ENCODE results near the gene RHCE. TPM values are rescaled to one million over a fixed set of nuclear protein-coding genes. Genes with fewer than 3 reads are reported as not detected.
"Not testable (repeated sequence)": the region's sequence is repeated elsewhere in the genome, so short reads cannot be mapped to it uniquely, and the experiment has no call there.

Gene RHCE
- total RNA-seq, 2 experiments from 2014 or later = 0.17 TPM; not detected in 1

GRCh38 chr1:25409641-25410427 is 10.8 kb downstream of the RHCE start:
- POLR2A ChIA-PET; H3K4me3 Mint-ChIP-seq; CTCF ChIA-PET; H3K27ac Mint-ChIP-seq; H3K36me3 Mint-ChIP-seq (ENCODE audit: low read depth); H3K9me3 Mint-ChIP-seq; H3K4me1 Mint-ChIP-seq; DNase-seq; H3K27me3 Mint-ChIP-seq: not testable (repeated sequence)

DNA sequence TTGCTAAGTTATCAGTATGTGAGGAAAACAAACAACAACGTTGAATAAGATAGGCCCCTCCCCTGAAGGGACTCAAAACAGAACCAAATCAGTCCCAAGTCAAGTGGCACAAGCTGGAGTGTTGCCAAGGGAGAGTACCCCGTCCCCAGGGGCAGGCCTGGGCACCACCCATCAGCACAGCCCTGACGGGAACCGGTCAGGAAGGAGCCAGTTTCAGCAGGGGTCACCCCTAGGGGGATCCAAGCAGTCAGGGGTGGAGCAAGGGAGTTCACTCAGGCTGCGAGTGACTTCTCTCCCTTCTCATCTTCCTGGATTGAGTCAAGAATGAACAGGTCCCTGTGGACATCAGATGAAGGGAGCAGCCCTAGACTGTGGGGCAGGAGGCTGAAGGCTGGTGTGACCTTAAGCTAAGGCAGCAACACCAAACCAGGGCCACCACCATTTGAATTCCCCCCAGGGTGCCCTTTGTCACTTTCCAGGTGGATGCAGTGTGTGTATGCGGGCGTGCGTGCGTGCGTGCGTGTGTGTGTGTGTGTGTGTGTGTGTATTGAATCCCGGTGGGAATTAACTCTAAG is 14.8 kb downstream of the RHCE start:
- DNase-seq; H3K4me1 Mint-ChIP-seq; H3K36me3 Mint-ChIP-seq (ENCODE audit: low read depth); H3K4me3 Mint-ChIP-seq; POLR2A ChIA-PET; H3K27me3 Mint-ChIP-seq; H3K9me3 Mint-ChIP-seq; H3K27ac Mint-ChIP-seq: not testable (repeated sequence)
- CTCF ChIA-PET = interaction anchor here (0.6 kb wide), 1 partner anchor 400 kb away, joined by 3 read pairs; no protein-coding TSS in a partner anchor

- H3K27me3 Mint-ChIP-seq = peaks cover 13% of the 10 kb centered on the region
- POLR2A ChIA-PET; H3K36me3 Mint-ChIP-seq (ENCODE audit: low read depth); H3K9me3 Mint-ChIP-seq; H3K4me1 Mint-ChIP-seq; H3K27ac Mint-ChIP-seq; CTCF ChIA-PET; H3K4me3 Mint-ChIP-seq: not testable (repeated sequence)
- DNase-seq = peak; percentile 30
Measured at GRCh38 chr1:25402947-25403803, 17.4 kb downstream of the RHCE start.

- H3K27ac Mint-ChIP-seq; DNase-seq; POLR2A ChIA-PET; H3K4me3 Mint-ChIP-seq; CTCF ChIA-PET; H3K9me3 Mint-ChIP-seq; H3K4me1 Mint-ChIP-seq; H3K36me3 Mint-ChIP-seq (ENCODE audit: low read depth): not testable (repeated sequence)
- H3K27me3 Mint-ChIP-seq = peaks cover 19% of the 10 kb centered on the region
Measured at GRCh38 chr1:25398079-25398478, 22.5 kb downstream of the RHCE start.

DNA sequence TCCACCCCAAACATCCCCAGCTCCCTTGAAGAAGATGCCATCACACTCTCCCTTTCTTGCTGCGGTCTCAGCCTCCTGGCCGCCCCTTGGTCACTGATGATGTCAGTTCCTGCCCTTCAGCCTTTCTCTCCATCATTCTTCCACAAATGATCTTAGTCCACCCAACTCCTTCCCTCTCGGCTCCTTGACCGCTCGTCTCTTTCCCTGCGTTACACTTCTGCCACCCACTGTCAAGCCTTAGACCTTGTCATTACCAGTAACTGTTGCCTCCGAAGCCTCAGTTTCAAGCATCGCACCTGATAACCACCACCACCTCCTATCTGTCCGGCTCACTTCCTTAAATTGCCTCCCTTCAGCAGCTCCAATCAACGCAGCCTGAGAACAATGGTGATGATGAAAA is 23.1 kb downstream of the RHCE start:
- POLR2A ChIA-PET; H3K36me3 Mint-ChIP-seq (ENCODE audit: low read depth); H3K9me3 Mint-ChIP-seq; H3K4me1 Mint-ChIP-seq; H3K27ac Mint-ChIP-seq; DNase-seq; CTCF ChIA-PET; H3K4me3 Mint-ChIP-seq: not testable (repeated sequence)
- peaks cover 19% of the 10 kb centered on the region for H3K27me3 Mint-ChIP-seq

DNA sequence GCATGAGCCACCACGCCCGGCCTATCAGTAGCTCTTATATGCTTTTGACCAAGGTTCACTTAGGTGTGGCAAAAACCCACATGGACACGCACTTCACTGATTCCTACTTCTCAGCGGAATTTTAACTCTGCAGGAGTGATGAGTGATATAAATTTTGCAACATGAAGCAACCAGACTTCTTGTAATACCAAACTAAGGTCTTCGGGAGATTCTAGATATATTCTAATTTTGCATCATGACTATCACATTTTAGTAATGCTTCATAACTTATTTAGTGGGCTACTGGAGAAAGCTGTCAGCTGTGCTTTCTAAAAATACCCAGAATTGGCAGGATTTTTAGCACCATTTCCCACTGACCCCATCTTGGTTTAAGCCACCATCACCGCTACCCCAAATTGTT is 27.8 kb downstream of the RHCE start:
- Mint-ChIP-seq H3K9me3 (no peaks in the 10 kb centered on the region), H3K27me3 (peaks cover 10% of the 10 kb centered on the region)

GRCh38 chr1:25389721-25390120 is 30.9 kb downstream of the RHCE start:
- POLR2A ChIA-PET = interaction anchor here (0.6 kb wide), 1 partner anchor 521 kb away, joined by 4 read pairs; no protein-coding TSS in a partner anchor
- H3K4me3 Mint-ChIP-seq; H3K4me1 Mint-ChIP-seq; H3K27ac Mint-ChIP-seq; H3K27me3 Mint-ChIP-seq; CTCF ChIA-PET; H3K36me3 Mint-ChIP-seq (ENCODE audit: low read depth); DNase-seq; H3K9me3 Mint-ChIP-seq: not testable (repeated sequence)

More for the DNA sequence above, 27.8 kb downstream of the RHCE start:
- H3K4me1 Mint-ChIP-seq = no peaks in the 10 kb centered on the region
- no peak overlapping the region for H3K4me3 Mint-ChIP-seq
- no peak overlapping the region for H3K27ac Mint-ChIP-seq
- DNase-seq = no peak
- ChIA-PET POLR2A (no interaction called here), CTCF (no interaction called here)
- no peaks in the 10 kb centered on the region for H3K36me3 Mint-ChIP-seq (ENCODE audit: low read depth)

- H3K9me3 Mint-ChIP-seq, H3K27ac Mint-ChIP-seq, POLR2A ChIA-PET: not testable (repeated sequence)
Measured at GRCh38 chr1:25388691-25389090, 31.9 kb downstream of the RHCE start.

GRCh38 chr1:25387096-25387495 is 33.5 kb downstream of the RHCE start:
- H3K27me3 Mint-ChIP-seq; H3K4me1 Mint-ChIP-seq; DNase-seq; POLR2A ChIA-PET; H3K4me3 Mint-ChIP-seq; H3K27ac Mint-ChIP-seq; H3K9me3 Mint-ChIP-seq; H3K36me3 Mint-ChIP-seq (ENCODE audit: low read depth): not testable (repeated sequence)
- CTCF ChIA-PET = interaction anchor here (0.9 kb wide), 1 partner anchor 508 kb away, joined by 5 read pairs; no protein-coding TSS in a partner anchor

More at GRCh38 chr1:25388691-25389090, 31.9 kb downstream of the RHCE start:
- DNase-seq; H3K4me3 Mint-ChIP-seq; CTCF ChIA-PET; H3K4me1 Mint-ChIP-seq; H3K36me3 Mint-ChIP-seq (ENCODE audit: low read depth); H3K27me3 Mint-ChIP-seq: not testable (repeated sequence)

DNA sequence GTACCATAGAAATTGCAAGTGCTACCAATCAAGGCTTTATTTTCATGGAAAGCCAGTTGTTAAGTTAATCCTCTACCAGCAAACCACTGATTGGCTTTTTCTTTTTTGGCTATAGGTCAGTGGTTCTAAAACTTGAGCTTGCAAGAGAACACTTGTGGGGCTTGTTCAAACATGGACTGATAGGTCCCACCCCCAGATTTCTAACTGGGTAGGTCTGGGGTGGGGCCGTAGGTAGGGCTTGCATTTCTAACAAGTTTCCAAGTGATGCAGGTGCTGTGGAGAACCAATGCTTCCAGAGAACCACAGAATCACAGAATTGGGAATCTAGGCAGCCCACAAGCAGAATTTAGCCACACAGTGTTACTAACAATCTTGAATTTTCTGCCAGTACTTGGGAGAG is 36.8 kb downstream of the RHCE start:
- POLR2A ChIA-PET; H3K27ac Mint-ChIP-seq; H3K4me3 Mint-ChIP-seq; CTCF ChIA-PET; H3K36me3 Mint-ChIP-seq (ENCODE audit: low read depth); H3K9me3 Mint-ChIP-seq; DNase-seq; H3K4me1 Mint-ChIP-seq: not testable (repeated sequence)
- H3K27me3 Mint-ChIP-seq = peaks cover 10% of the 10 kb centered on the region

- CTCF ChIA-PET; POLR2A ChIA-PET; H3K27ac Mint-ChIP-seq; H3K36me3 Mint-ChIP-seq (ENCODE audit: low read depth); H3K9me3 Mint-ChIP-seq; H3K4me3 Mint-ChIP-seq; H3K4me1 Mint-ChIP-seq; H3K27me3 Mint-ChIP-seq; DNase-seq: not testable (repeated sequence)
Measured at GRCh38 chr1:25383090-25383489, 37.5 kb downstream of the RHCE start.

DNA sequence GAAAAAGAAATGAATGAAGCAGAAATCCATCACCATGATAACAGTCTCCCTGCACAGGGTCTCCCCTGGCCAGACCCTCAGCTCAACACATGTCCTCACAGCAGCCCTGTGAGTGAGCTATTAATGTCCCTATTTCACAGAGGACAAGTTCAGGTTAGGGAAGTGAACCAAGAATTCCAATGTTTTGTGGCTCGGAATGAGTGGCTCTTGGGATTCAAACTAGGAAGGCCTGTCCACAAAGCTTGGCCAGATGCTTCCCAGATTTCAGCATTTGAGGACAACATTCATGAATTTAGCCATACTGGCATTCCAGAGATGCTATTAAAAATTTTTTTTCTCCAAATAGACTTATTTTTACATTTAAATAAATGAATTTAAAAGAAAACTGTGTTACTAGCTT is 38.1 kb downstream of the RHCE start:
- H3K27ac Mint-ChIP-seq; H3K36me3 Mint-ChIP-seq (ENCODE audit: low read depth); H3K4me3 Mint-ChIP-seq; H3K4me1 Mint-ChIP-seq; DNase-seq; H3K9me3 Mint-ChIP-seq; POLR2A ChIA-PET; H3K27me3 Mint-ChIP-seq; CTCF ChIA-PET: not testable (repeated sequence)

- H3K27me3 Mint-ChIP-seq, POLR2A ChIA-PET, CTCF ChIA-PET: not testable (repeated sequence)
Measured at GRCh38 chr1:25378367-25378766, 42.3 kb downstream of the RHCE start.

More at GRCh38 chr1:25378367-25378766, 42.3 kb downstream of the RHCE start:
- not testable (repeated sequence) for DNase-seq; H3K4me3 Mint-ChIP-seq; H3K36me3 Mint-ChIP-seq (ENCODE audit: low read depth); H3K4me1 Mint-ChIP-seq; H3K9me3 Mint-ChIP-seq; H3K27ac Mint-ChIP-seq
